Epithelial cell of proximal tubule (primary cell): ENCODE results near the gene GPR101. TPM values are rescaled to one million over a fixed set of nuclear protein-coding genes. Genes with fewer than 3 reads are reported as not detected.
"Not testable (repeated sequence)": the region's sequence is repeated elsewhere in the genome, so short reads cannot be mapped to it uniquely, and the experiment has no call there.

Experiments
- DNase-seq: peaks from one replicate; pipeline ENCODE4 v3.0.0-alpha.2; 2011; ENCODE audit warnings: low read depth
- H3K4me3 ChIP-seq: 2 replicates; pipeline ENCODE4 v1.5.1; 2011; ENCODE audit warnings: low read depth, mild to moderate bottlenecking, low read length
- total RNA-seq: library from RNA; depleted of rRNA; stranded (reverse); fragments of >200 nt; gene quantifications from 2 replicates; pipeline ENCODE4 v1.2.3, GENCODE V29; 2015
- TF ChIP-seq, protein P1 (sequence below): conservative IDR thresholded peaks from 2 replicates; pipeline ENCODE4 v1.5.1; 2012; ENCODE audit warnings: low read depth, mild to moderate bottlenecking, low read length

GPR101 gene
- total RNA-seq, 1 donor from 2014 or later, result not detected

GRCh38 chrX:137028699-137029098 lies 5.1 kb downstream of the GPR101 start:
- no peak for DNase-seq
- TF ChIP-seq, protein P1, sequence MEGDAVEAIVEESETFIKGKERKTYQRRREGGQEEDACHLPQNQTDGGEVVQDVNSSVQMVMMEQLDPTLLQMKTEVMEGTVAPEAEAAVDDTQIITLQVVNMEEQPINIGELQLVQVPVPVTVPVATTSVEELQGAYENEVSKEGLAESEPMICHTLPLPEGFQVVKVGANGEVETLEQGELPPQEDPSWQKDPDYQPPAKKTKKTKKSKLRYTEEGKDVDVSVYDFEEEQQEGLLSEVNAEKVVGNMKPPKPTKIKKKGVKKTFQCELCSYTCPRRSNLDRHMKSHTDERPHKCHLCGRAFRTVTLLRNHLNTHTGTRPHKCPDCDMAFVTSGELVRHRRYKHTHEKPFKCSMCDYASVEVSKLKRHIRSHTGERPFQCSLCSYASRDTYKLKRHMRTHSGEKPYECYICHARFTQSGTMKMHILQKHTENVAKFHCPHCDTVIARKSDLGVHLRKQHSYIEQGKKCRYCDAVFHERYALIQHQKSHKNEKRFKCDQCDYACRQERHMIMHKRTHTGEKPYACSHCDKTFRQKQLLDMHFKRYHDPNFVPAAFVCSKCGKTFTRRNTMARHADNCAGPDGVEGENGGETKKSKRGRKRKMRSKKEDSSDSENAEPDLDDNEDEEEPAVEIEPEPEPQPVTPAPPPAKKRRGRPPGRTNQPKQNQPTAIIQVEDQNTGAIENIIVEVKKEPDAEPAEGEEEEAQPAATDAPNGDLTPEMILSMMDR, result no peak
- H3K4me3 ChIP-seq, result no peak overlapping the region

DNA sequence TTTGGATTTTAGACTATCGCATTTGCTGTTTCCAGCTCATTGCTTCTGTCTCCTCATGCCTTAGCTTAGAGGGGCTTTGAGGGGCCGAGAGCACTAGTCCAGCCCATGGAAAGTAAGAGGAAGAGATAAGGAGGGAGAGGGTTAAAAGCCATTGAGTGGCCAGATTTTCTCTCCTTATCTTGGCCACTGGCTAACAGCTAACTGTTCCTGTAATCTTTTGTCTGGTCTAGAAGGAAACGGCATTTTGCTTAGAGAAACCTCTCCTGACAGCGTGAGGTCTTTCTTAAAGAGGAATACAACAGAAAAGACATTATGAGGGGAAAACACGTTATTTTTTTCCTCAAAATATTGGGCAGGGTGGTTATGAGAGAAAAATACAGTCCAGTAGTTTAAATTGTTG lies 7.9 kb downstream of the GPR101 start:
- TF ChIP-seq, protein P1, result no peak
- no peak for DNase-seq

DNA sequence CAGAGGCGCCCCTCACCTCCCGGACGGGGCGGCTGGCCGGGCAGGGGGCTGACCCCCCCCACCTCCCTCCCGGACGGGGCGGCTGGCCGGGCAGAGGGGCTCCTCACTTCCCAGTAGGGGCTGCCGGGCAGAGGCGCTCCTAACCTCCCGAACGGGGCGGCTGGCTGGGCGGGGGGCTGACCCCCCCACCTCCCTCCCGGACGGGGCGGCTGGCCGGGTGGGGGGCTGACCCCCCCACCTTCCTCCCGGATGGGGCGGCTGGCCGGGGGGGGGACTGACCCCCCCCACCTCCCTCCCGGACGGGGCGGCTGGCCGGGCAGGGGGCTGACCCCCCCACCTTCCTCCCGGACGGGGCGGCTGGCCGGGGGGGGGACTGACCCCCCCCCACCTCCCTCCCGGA lies 33.6 kb downstream of the GPR101 start:
- not testable (repeated sequence) for DNase-seq, H3K4me3 ChIP-seq

More for the DNA sequence above, 7.9 kb downstream of the GPR101 start:
- H3K4me3 ChIP-seq, result no peak overlapping the region

GRCh38 chrX:136999024-136999423 lies 34.8 kb downstream of the GPR101 start:
- DNase-seq, result no peak
- H3K4me3 ChIP-seq, result no peak overlapping the region
- TF ChIP-seq, protein P1, result no peak

Other genes with a start within 250 kb of the GPR101 start
- 314 and 363 TPM in 2 replicates for gene RBMX, start 153.3 kb downstream of the GPR101 start, total RNA-seq